ENCODE measurements around the gene SHC4.

GRCh38 chr15:48889925-48890324, 73.8 kb downstream of the SHC4 start:
- TF ChIP-seq CTCF (IDR thresholded peaks at IDR 0.05) (no peak), EZH2phosphoT487 (IDR thresholded peaks at IDR 0.05) (no peak)
